Panc1 (cell line): ENCODE measurements around the gene FAT1.

Source experiments
- CTCF ChIP-seq: fragments of 450-650 bp; IDR thresholded peaks from 2 replicates; pipeline ENCODE4 v1.5.1; 2017; ENCODE audit warnings: mild to moderate bottlenecking
- POLR2AphosphoS5 ChIP-seq: IDR thresholded peaks from 2 replicates; pipeline ENCODE4 v1.6.1; 2012; ENCODE audit warnings: mild to moderate bottlenecking, low read depth, low read length, moderate library complexity
- REST ChIP-seq, 2 experiments: IDR thresholded peaks; 2 replicates each; pipeline ENCODE4 v1.6.1; 2011 to 2012; ENCODE audit warnings: low read depth in 2 of 2, control low read depth in 1 of 2, low read length in 1 of 2, mild to moderate bottlenecking in 1 of 2, moderate library complexity in 1 of 2; ENCODE audit not compliant: insufficient read depth in 1 of 2
- SIN3A ChIP-seq: IDR thresholded peaks from 2 replicates; pipeline ENCODE4 v1.6.1; 2012; ENCODE audit warnings: low read depth, mild to moderate bottlenecking, low read length, moderate library complexity, borderline replicate concordance; ENCODE audit not compliant: insufficient read depth
- TCF7L2 ChIP-seq: IDR thresholded peaks from 2 replicates; pipeline ENCODE4 v1.6.1; 2011; ENCODE audit warnings: mild to moderate bottlenecking, low read depth, low read length, inconsistent platforms

- TF ChIP-seq REST (IDR thresholded peaks at IDR 0.05; ENCODE audit: insufficient read depth in 1 of 2, low read depth in 2 of 2, low read length in 1 of 2), result no peak
- TF ChIP-seq CTCF, result no peak
- TF ChIP-seq POLR2AphosphoS5, result no peak
- TF ChIP-seq TCF7L2, result no peak
- TF ChIP-seq SIN3A, result no peak
Measured at GRCh38 chr4:186599483-186599882, 124.2 kb downstream of the FAT1 start.
